Measurements from ENCODE around the gene F8A3.
"Not testable (repeated sequence)": the region's sequence is repeated elsewhere in the genome, so short reads cannot be mapped to it uniquely, and the experiment has no call there.

- not testable (repeated sequence) for TF ChIP-seq POLR2A, EP300 (IDR thresholded peaks at IDR 0.05)
- TF ChIP-seq, protein P1, sequence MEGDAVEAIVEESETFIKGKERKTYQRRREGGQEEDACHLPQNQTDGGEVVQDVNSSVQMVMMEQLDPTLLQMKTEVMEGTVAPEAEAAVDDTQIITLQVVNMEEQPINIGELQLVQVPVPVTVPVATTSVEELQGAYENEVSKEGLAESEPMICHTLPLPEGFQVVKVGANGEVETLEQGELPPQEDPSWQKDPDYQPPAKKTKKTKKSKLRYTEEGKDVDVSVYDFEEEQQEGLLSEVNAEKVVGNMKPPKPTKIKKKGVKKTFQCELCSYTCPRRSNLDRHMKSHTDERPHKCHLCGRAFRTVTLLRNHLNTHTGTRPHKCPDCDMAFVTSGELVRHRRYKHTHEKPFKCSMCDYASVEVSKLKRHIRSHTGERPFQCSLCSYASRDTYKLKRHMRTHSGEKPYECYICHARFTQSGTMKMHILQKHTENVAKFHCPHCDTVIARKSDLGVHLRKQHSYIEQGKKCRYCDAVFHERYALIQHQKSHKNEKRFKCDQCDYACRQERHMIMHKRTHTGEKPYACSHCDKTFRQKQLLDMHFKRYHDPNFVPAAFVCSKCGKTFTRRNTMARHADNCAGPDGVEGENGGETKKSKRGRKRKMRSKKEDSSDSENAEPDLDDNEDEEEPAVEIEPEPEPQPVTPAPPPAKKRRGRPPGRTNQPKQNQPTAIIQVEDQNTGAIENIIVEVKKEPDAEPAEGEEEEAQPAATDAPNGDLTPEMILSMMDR (IDR thresholded peaks at IDR 0.05) = not testable (repeated sequence)
These were observed 2.1 kb upstream of the F8A3 start for GRCh38 chrX:155460501-155460900.

Data from tibial nerve (tissue), 4 donors.